Hepatocyte (in vitro differentiated cells): ENCODE results near the gene TCEA2. TPM values are rescaled to one million over a fixed set of nuclear protein-coding genes. Genes with fewer than 3 reads are reported as not detected.

Experiments used
- DNase-seq: peaks from one replicate; pipeline ENCODE4 v3.0.0-alpha.2; 2016; ENCODE audit warnings: low spot score
- H2AFZ ChIP-seq: fragments of 200-600 bp; sonication (generic); 2 replicates; pipeline ENCODE4 v1.6.0; 2016; ENCODE audit warnings: antibody characterized with exemption, mild to moderate bottlenecking
- H3K27ac ChIP-seq: fragments of 200-600 bp; sonication (generic); 2 replicates; pipeline ENCODE4 v1.5.1; 2016; ENCODE audit warnings: mild to moderate bottlenecking
- H3K27me3 ChIP-seq: fragments of 200-600 bp; sonication (generic); 2 replicates; pipeline ENCODE4 v1.6.1; 2016
- H3K36me3 ChIP-seq: fragments of 200-600 bp; sonication (generic); replicated peaks from 2 replicates; pipeline ENCODE4 v1.5.1; 2016; ENCODE audit warnings: low read depth; ENCODE audit not compliant: insufficient read depth
- H3K4me1 ChIP-seq: fragments of 200-600 bp; sonication (generic); 2 replicates; pipeline ENCODE4 v1.5.1; 2016; ENCODE audit warnings: mild to moderate bottlenecking, moderate library complexity; ENCODE audit not compliant: insufficient read depth
- H3K4me2 ChIP-seq: fragments of 200-600 bp; sonication (generic); 2 replicates; pipeline ENCODE4 v1.6.0; 2016
- H3K4me3 ChIP-seq: fragments of 200-600 bp; sonication (generic); 2 replicates; pipeline ENCODE4 v1.5.1; 2016; ENCODE audit warnings: mild to moderate bottlenecking
- H3K79me2 ChIP-seq: fragments of 200-600 bp; sonication (generic); 2 replicates; pipeline ENCODE4 v1.6.0; 2017; ENCODE audit warnings: mild to moderate bottlenecking
- H3K9me2 ChIP-seq: fragments of 200-600 bp; sonication (generic); replicated peaks from 2 replicates; pipeline ENCODE4 v1.6.0; 2017; ENCODE audit warnings: mild to moderate bottlenecking; ENCODE audit not compliant: insufficient read depth
- H3K9me3 ChIP-seq: fragments of 200-600 bp; sonication (generic); 2 replicates; pipeline ENCODE4 v1.5.1; 2016; ENCODE audit warnings: low read depth, mild to moderate bottlenecking
- H4K20me1 ChIP-seq: fragments of 200-600 bp; sonication (generic); 2 replicates; pipeline ENCODE4 v1.6.0; 2016; ENCODE audit warnings: mild to moderate bottlenecking; ENCODE audit not compliant: insufficient read depth, poor library complexity, severe bottlenecking
- EZH2 ChIP-seq: fragments of 200-600 bp; sonication (generic); IDR thresholded peaks from 2 replicates; pipeline ENCODE4 v1.6.1; 2016; ENCODE audit warnings: antibody characterized with exemption, mild to moderate bottlenecking, borderline replicate concordance
- EZH2phosphoT487 ChIP-seq: fragments of 200-600 bp; sonication (generic); IDR thresholded peaks from one replicate; pipeline ENCODE4 v1.6.1; 2018; ENCODE audit warnings: antibody characterized with exemption, mild to moderate bottlenecking, low read depth, moderate library complexity; ENCODE audit not compliant: unreplicated experiment, severe bottlenecking
- WGBS: methylation state at CpG from one replicate; pipeline ENCODE4 v1.1.6; 2016; ENCODE audit warnings: low lambda C conversion rate; ENCODE audit errors: missing lambda C conversion rate; 5-methylcytosine and 5-hydroxymethylcytosine counted together
- polyA plus RNA-seq: library from polyadenylated mRNA; unstranded; fragments of >200 nt; fragmentation: Nextera tagmentation; extraction: Ambion mirVana; gene quantifications from 2 replicates; pipeline ENCODE4 v1.2.1, GENCODE V29; 2016
- total RNA-seq: library from RNA; depleted of rRNA; stranded (reverse); fragments of >200 nt; gene quantifications from 2 replicates; pipeline ENCODE4 v1.2.3, GENCODE V29; 2014
- TF ChIP-seq, protein P1 (sequence below): fragments of 200-600 bp; sonication (generic); IDR thresholded peaks from 2 replicates; pipeline ENCODE4 v1.5.1; 2016; ENCODE audit warnings: antibody characterized with exemption, mild to moderate bottlenecking; ENCODE audit not compliant: poor library complexity

The TCEA2 gene
- total and polyA plus RNA-seq, 2 experiments from 2014 or later, result 26.0 to 74.2 TPM

DNA sequence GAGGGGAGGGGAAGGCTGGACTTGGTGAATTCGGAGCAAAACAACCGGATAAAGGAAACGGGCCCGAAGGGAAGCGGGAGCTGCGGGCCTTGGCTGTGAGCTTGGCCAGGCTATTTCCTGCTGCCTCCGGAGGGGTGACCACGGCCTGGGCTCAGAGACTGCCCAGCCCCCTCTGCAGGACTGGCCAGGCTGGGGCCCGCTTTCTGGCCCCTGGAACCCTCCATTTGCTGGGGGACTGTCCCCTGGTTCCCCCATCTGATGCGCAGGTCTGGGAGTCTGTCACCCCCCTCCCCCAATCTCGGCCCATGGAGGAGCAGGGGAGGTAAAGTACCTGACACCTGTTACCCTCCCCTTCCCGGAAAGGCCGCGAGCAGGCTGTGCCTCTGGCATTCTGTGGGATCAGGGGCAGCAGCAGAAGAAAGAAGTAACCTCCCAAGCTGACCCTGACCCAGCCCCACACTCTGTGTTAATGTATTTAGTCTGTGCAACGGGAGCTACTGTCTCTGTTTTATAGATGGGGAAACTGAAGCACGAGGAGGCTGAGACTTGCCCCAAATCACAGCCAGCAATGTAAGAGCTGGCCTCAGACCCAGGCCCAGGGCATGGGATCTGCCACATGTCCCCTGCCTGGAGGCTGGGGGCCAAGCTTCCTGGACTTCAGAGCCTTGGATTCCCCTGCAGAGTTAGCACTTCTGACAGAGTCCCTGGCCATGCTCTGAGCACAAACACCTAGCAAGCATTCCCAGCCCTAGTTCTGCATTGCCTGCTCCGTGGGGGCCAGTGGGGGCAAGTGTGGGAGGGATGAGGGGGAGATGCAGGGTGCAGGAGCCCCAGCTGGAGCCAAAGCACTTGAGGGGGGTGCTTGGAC lies 23.5 kb upstream of the TCEA2 start:
- H3K9me2 ChIP-seq, result no peaks in the 10 kb centered on the region
- no peaks in the 10 kb centered on the region for H4K20me1 ChIP-seq
- WGBS, result 23% methylated on average over 14 of the region's 17 CpGs
- H3K27me3 ChIP-seq, result peaks cover 54% of the 10 kb centered on the region
- no peak for DNase-seq
- peak overlapping the region; percentile 84 for H2AFZ ChIP-seq
- no peaks in the 10 kb centered on the region for H3K9me3 ChIP-seq
- no peak overlapping the region for H3K27ac ChIP-seq
- no peaks in the 10 kb centered on the region for H3K36me3 ChIP-seq
- peak overlapping the region; percentile 99 for H3K4me2 ChIP-seq
- TF ChIP-seq EZH2 (no peak), EZH2phosphoT487 (no peak)
- TF ChIP-seq, protein P1, sequence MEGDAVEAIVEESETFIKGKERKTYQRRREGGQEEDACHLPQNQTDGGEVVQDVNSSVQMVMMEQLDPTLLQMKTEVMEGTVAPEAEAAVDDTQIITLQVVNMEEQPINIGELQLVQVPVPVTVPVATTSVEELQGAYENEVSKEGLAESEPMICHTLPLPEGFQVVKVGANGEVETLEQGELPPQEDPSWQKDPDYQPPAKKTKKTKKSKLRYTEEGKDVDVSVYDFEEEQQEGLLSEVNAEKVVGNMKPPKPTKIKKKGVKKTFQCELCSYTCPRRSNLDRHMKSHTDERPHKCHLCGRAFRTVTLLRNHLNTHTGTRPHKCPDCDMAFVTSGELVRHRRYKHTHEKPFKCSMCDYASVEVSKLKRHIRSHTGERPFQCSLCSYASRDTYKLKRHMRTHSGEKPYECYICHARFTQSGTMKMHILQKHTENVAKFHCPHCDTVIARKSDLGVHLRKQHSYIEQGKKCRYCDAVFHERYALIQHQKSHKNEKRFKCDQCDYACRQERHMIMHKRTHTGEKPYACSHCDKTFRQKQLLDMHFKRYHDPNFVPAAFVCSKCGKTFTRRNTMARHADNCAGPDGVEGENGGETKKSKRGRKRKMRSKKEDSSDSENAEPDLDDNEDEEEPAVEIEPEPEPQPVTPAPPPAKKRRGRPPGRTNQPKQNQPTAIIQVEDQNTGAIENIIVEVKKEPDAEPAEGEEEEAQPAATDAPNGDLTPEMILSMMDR, result no peak
- no peaks in the 10 kb centered on the region for H3K79me2 ChIP-seq
- H3K4me1 ChIP-seq, result peaks cover 31% of the 10 kb centered on the region
- peak overlapping the region; percentile 57 for H3K4me3 ChIP-seq

DNA sequence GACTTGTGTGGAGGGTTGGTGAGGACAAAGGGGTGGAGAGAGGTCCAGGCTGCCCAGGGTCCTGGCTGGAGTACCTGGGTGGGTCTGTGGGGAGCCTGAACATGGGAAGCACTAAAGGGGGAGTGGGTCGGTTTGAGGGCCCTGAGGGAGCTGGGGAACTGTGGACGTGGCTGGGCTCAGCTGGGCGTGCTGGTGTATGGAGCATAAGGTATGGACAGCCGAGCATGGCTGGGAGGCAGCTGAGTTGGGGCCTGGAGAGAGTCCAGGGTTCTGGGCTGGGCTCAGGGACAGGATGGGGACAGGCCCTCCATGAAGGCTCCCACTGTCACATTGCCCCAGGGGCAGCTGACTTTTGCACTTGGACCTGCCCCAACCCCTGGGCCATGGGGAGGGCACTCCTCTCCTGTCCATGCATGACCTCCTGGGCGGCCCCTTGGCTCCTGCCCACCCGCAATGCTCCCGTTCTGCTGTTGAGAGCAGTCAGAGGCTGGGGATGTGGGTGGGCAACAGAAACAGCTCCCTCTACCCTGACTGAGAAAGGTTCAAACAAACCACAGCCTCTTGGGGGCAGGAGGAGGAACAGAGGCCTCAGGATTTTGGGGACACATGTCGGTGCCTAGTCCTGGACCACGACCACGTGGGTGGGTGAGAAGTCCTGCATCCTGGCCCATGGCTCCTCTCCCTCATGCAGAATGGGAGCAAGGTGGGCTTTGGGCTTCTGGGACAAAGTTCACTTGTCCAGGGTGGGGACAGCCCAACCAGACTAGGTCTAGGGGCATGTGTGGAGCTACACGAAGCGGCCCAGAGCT lies 22.6 kb upstream of the TCEA2 start:
- H3K4me3 ChIP-seq, result no peak overlapping the region
- DNase-seq, result no peak
- no peaks in the 10 kb centered on the region for H3K79me2 ChIP-seq
- peaks cover 31% of the 10 kb centered on the region for H3K4me1 ChIP-seq
- no peak overlapping the region for H2AFZ ChIP-seq
- peaks cover 56% of the 10 kb centered on the region for H3K27me3 ChIP-seq
- H3K9me3 ChIP-seq, result no peaks in the 10 kb centered on the region
- H3K36me3 ChIP-seq, result no peaks in the 10 kb centered on the region
- TF ChIP-seq EZH2phosphoT487 (no peak), EZH2 (no peak)
- TF ChIP-seq, protein P1, result no peak
- H3K4me2 ChIP-seq, result no peak overlapping the region
- H4K20me1 ChIP-seq, result no peaks in the 10 kb centered on the region
- no peaks in the 10 kb centered on the region for H3K9me2 ChIP-seq
- WGBS, result 85% methylated on average over 12 of the region's 12 CpGs
- no peak overlapping the region for H3K27ac ChIP-seq

DNA sequence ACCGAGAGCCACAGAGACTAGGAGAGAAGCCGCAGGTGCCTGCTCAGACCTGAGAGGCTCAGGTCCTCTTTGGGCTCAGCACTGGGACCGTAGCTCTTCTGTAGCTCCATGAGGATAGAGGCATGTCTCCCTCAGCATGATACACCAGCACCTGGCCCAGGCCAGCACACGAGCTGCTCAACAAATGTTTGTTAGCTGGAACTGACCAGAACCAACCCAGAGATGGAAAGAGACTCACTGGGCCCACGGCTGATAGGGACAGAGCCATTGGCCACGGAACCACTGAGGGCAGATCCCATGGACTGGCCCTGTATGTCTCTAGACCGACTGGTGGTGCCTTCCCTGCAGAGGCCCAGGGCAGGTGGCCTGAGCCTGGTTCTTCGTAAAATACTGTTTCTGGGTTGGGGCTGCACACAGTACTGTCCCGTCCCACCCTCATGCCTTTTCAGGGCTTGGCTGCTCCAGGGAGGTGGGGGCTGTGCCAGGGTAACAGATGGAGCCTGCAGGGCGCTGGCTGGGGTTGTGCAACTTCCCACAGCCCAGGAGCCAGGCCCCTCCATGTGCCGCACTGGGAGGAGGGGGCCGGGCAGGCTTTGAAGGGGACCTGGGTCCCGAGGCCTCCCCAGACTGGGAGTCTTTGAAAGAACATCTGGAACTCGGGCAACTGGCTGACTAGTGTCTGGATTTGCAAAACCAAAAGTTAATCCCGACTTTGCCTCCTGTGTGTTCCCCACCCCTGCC lies 21.8 kb upstream of the TCEA2 start:
- 73% methylated on average over 15 of the region's 15 CpGs for WGBS
- Histone ChIP-seq H4K20me1 (no peaks in the 10 kb centered on the region), H3K4me3 (no peak overlapping the region), H3K27me3 (peaks cover 55% of the 10 kb centered on the region), H3K36me3 (no peaks in the 10 kb centered on the region), H3K79me2 (no peaks in the 10 kb centered on the region), H2AFZ (no peak overlapping the region), H3K9me3 (no peaks in the 10 kb centered on the region), H3K27ac (no peak overlapping the region), H3K4me1 (peaks cover 31% of the 10 kb centered on the region), H3K9me2 (no peaks in the 10 kb centered on the region), H3K4me2 (peak overlapping the region; percentile 96)
- TF ChIP-seq, protein P1, result no peak
- no peak for TF ChIP-seq EZH2
- DNase-seq, result no peak
